Testis (tissue), 2 donors: Measurements from ENCODE around the gene TACSTD2.

ENCODE experiments used
- POLR2A ChIP-seq: fragments of 450-650 bp; IDR thresholded peaks from one replicate; pipeline ENCODE4 v1.6.1; 2017; ENCODE audit warnings: antibody characterized with exemption, mild to moderate bottlenecking, moderate library complexity
- TF ChIP-seq, protein P1 (sequence below), 3 experiments: fragments of 450-650 bp in 2 of 3; fragments of 200-600 bp in 1 of 3; sonication (generic) in 1 of 3; IDR thresholded peaks; one replicate each; pipeline ENCODE4 v1.5.1; 2016 to 2019; ENCODE audit warnings: antibody characterized with exemption in 3 of 3, mild to moderate bottlenecking in 2 of 3, moderate library complexity in 1 of 3

DNA sequence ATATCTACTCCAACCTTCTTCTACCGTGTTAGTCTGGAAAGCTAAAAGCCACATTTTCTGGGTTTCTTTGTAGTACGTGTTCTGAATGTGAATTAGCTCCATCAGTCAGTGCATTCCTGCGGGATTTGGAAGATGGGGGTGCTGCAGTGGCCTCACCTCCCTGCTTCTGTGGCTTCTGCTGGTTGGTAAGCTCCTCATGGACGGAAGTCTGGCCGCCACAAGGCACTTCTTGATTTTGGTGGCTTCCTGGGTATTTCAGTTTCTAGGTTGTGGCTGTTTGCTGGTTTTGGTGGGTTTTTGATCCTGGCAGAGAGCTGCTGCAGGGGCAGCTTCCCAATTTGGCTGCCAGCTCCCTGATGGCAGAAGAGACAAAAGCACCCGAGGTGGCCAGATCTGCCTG is 20.9 kb upstream of the TACSTD2 start:
- TF ChIP-seq POLR2A: no peak
- TF ChIP-seq, protein P1, sequence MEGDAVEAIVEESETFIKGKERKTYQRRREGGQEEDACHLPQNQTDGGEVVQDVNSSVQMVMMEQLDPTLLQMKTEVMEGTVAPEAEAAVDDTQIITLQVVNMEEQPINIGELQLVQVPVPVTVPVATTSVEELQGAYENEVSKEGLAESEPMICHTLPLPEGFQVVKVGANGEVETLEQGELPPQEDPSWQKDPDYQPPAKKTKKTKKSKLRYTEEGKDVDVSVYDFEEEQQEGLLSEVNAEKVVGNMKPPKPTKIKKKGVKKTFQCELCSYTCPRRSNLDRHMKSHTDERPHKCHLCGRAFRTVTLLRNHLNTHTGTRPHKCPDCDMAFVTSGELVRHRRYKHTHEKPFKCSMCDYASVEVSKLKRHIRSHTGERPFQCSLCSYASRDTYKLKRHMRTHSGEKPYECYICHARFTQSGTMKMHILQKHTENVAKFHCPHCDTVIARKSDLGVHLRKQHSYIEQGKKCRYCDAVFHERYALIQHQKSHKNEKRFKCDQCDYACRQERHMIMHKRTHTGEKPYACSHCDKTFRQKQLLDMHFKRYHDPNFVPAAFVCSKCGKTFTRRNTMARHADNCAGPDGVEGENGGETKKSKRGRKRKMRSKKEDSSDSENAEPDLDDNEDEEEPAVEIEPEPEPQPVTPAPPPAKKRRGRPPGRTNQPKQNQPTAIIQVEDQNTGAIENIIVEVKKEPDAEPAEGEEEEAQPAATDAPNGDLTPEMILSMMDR (IDR thresholded peaks at IDR 0.05): no peak
